HAP-1 (cell line): ENCODE data around the gene CHRM1.

ENCODE experiments used
- DNase-seq, 2 experiments: peaks; one replicate each; pipeline ENCODE4 v3.0.0-alpha.2; 2016 to 2020; ENCODE audit warnings: low spot score in 2 of 2
- H3K27me3 ChIP-seq: fragments of 250-450 bp; sonication (Bioruptor Pico); 2 replicates; pipeline ENCODE4 v1.5.1; 2020; ENCODE audit warnings: low read depth, mild to moderate bottlenecking, moderate library complexity
- H3K36me3 ChIP-seq: fragments of 250-450 bp; sonication (Bioruptor Pico); replicated peaks from 2 replicates; pipeline ENCODE4 v1.5.1; 2020; ENCODE audit warnings: mild to moderate bottlenecking
- H3K4me1 ChIP-seq: fragments of 250-450 bp; sonication (Bioruptor Pico); 2 replicates; pipeline ENCODE4 v1.5.1; 2020; ENCODE audit warnings: mild to moderate bottlenecking
- H3K4me3 ChIP-seq: fragments of 250-450 bp; sonication (Bioruptor Pico); 2 replicates; pipeline ENCODE4 v1.5.1; 2020; ENCODE audit warnings: mild to moderate bottlenecking, moderate library complexity
- H3K9me3 ChIP-seq: fragments of 250-450 bp; sonication (Bioruptor Pico); 2 replicates; pipeline ENCODE4 v1.5.1; 2020; ENCODE audit warnings: mild to moderate bottlenecking, moderate library complexity
- in situ Hi-C: fragments of 300-500 bp; cut with MboI; formaldehyde crosslinking; loops from 3 replicates; pipeline ENCODE4 v1.14.3; 2020; ENCODE audit warnings: low sequenced_read_pairs, inconsistent platforms, mixed read lengths

The CHRM1 gene

DNA sequence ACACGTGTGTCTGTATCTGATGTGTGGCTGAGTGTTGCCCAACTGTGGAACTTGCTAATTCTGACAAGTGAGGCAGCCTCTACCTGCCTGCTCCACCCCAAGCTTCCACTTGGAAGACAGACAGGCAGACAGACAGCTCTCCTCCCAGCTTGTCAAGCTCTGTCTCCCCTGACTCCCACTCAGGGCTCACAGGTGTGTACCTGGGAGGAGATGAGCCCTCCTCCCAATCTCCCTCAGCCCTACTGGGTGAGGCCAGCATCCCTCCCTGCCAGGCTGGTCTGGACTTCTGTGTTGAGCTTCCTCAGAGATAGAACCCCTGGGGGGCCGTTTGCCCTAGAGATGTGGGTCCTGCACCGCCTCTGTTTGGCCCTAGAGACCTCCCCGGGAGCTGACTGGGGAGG lies 1.0 kb upstream of the CHRM1 start:
- Histone ChIP-seq H3K27me3 (peaks cover 6% of the 10 kb centered on the region; the same call in 1 of the 2 replicates), H3K4me3 (no peak overlapping the region), H3K4me1 (peaks cover 4% of the 10 kb centered on the region; the same call in 1 of the 2 replicates), H3K9me3 (no peaks in the 10 kb centered on the region), H3K36me3 (no peaks in the 10 kb centered on the region)
- in situ Hi-C loops = loop anchor here (25.0 kb wide), 1 partner anchor 740 kb away; the partner anchor contains the start of gene ATL3
- no peak for DNase-seq

DNA sequence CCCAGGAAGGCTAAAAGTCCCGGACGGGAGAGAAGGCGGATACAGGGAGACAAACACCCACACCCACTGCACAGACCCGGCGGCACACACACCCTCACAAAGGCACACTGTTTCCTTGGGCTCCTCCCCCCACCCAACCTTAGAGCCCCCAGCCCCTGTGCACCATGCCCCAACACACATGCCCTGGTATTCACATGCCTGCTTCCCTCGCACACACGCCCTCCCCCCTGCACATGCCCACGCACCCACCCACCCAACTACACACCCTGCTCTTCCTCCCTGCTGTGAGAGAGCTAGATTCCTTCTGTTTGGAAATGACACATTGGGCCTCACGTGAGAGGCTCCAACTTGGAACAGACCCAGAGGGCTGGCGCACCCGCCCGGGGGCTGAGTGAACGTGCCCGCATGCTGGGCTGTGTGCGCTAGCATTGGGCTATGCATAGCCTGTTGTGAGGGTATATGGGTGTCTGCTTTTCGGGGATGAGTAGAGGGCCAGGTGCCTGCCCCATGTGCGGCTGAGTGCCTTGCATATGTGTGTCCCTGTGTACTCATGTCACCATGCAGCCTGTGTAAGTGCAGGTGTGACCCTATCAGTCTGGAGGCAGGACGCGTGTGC lies 518 bp upstream of the CHRM1 start:
- Histone ChIP-seq H3K4me1 (peaks cover 4% of the 10 kb centered on the region; the same call in 1 of the 2 replicates), H3K36me3 (no peaks in the 10 kb centered on the region), H3K4me3 (no peak overlapping the region), H3K9me3 (no peaks in the 10 kb centered on the region), H3K27me3 (peaks cover 6% of the 10 kb centered on the region; the same call in 1 of the 2 replicates)
- DNase-seq = no peak
- in situ Hi-C loops = loop anchor here (25.0 kb wide), 1 partner anchor 741 kb away; the partner anchor contains the start of gene ATL3

DNA sequence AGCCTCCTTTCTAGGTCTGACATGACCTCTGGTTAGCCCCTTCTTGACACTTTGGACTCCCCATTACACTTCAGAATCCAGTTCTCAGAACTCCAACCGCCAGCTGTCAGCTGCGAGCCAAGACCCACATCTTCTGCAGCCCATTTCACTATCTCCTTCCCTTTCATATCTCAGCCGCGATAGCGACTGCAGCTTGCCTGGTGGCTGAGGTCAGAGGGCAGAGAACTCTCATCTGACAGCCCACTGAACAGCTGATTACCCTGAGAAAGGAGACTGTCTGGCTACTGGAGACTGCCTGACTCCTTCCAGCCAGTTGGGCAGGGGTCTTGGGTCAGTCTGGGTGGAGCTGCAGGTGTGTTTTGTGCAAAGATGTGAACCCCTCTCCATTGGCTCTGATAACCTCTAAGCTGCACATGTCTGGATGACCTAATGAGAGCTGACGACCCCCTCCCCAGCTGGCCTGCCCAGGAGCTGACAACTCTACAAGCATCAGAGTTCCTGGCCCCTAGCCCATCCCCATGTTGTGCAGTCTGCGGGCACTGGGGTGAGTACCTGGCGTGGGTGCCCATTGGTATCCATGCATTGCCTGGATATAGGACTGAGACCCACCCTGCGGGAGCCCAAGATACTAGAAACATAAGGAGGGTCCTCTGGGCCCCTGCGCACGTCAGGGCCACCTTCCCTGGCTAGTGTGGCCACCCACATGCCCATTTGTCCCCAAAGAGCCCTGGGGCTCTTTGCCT lies 1.1 kb downstream of the CHRM1 start:
- peaks cover 6% of the 10 kb centered on the region; the same call in 1 of the 2 replicates for H3K27me3 ChIP-seq
- no peak for DNase-seq
- no peaks in the 10 kb centered on the region for H3K9me3 ChIP-seq
- peaks cover 4% of the 10 kb centered on the region; the same call in 1 of the 2 replicates for H3K4me1 ChIP-seq
- in situ Hi-C loops = loop anchor here (25.0 kb wide), 1 partner anchor 742 kb away; the partner anchor contains the start of gene ATL3
- no peak overlapping the region for H3K4me3 ChIP-seq
- H3K36me3 ChIP-seq = no peaks in the 10 kb centered on the region

DNA sequence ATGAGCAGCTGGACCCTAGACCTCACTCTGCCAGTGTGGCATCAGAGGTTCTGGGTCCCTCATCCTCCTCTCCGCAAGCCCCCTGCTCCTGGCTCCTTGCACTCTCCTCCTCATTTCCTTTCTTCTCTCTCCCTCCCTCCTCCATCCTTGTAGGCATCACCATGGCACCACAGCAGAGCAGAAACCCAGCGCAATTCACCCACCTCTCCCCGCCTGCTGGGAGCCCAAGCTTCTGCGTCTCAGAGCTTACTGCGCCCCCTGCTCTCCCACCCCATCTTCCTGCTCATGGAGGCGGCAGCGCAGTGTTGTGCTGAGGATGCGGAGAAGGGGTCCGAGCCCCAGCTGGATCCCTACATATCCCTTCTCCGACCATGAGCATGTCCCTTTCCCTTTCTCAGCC lies 1.7 kb downstream of the CHRM1 start:
- no peak for DNase-seq
- in situ Hi-C loops = loop anchor here (25.0 kb wide), 1 partner anchor 743 kb away; the partner anchor contains the start of gene ATL3
- Histone ChIP-seq H3K27me3 (peaks cover 6% of the 10 kb centered on the region; the same call in 1 of the 2 replicates), H3K9me3 (no peaks in the 10 kb centered on the region), H3K36me3 (no peaks in the 10 kb centered on the region), H3K4me1 (peaks cover 4% of the 10 kb centered on the region; the same call in 1 of the 2 replicates), H3K4me3 (no peak overlapping the region)

DNA sequence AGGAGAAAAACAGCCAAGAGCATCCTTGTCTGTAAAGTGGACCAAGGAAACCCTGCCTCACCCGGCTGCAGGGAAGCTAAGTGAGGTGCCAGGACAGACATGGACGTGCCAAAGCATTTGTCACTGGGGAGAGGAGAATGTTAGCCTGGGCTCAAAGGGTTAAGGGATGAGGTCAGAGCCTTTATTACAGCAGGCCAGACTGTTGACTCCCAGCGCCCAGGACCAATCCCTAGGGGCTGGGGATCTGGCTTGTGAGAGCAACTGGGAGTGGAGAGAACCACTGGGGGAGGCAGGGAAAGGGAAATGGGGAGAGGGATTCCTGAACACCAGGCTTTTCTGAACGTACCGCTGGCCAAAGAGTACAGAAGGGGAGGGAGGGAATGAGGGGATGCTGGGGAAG lies 2.6 kb downstream of the CHRM1 start:
- no peak for DNase-seq
- in situ Hi-C loops = loop anchor here (25.0 kb wide), 1 partner anchor 744 kb away; the partner anchor contains the start of gene ATL3

DNA sequence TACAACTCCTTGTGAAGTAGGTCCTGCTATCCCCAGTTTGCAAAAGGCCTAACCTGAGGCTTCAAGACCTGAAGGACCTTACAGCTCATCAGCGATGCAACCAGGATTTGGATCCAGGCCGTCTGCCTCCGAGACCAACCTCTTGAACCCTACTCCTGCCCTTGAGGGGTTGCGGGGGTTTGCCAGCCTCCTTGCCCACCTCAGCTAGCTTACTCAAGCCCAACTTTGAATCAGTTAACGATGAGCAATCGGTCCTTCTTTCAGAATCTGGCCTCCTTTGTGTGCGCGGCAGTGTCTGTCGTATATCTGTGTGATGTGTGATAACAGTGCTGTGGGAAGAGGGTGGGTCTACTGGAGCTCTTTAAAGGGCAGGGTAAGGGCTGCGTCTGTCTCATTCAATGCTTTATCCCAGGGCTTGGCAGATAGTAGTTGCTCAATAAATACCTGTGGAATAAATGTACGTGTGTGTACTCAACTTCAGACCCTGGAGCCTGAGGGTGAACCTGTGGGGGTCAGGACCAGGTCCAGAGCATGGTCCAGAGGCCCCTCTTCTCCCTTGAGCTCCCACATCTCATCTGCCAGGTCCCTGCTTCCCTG lies 3.2 kb downstream of the CHRM1 start:
- H3K4me1 ChIP-seq = no peaks in the 10 kb centered on the region
- no peak for DNase-seq
- no peaks in the 10 kb centered on the region for H3K36me3 ChIP-seq
- in situ Hi-C loops = loop anchor here (25.0 kb wide), 1 partner anchor 744 kb away; the partner anchor contains the start of gene ATL3
- no peak overlapping the region for H3K4me3 ChIP-seq
- H3K27me3 ChIP-seq = peaks cover 6% of the 10 kb centered on the region; the same call in 1 of the 2 replicates
- H3K9me3 ChIP-seq = no peaks in the 10 kb centered on the region

More for the DNA sequence above, 2.6 kb downstream of the CHRM1 start:
- H3K4me3 ChIP-seq = no peak overlapping the region
- H3K27me3 ChIP-seq = peaks cover 6% of the 10 kb centered on the region; the same call in 1 of the 2 replicates
- no peaks in the 10 kb centered on the region for H3K36me3 ChIP-seq
- H3K4me1 ChIP-seq = peaks cover 1% of the 10 kb centered on the region; the same call in 1 of the 2 replicates
- no peaks in the 10 kb centered on the region for H3K9me3 ChIP-seq

DNA sequence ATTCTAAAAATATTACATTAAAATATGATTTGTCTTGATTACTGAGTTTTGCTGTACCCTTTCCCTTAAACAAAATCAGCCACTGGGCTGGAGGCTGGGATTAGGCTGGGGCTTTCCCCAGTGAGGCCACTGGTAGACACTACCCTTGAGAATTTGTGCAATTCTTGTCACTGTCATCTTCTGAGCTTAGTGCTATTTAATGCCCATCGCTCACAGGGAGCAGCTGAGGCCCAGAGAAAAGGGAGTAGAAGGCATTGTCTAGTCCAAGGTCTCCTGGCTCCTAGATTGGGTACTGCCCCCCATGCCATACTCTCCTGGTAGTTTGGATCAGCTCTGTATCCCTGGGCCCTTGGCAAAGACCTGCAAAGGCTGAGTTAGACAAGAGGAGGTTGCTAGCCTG lies 6.7 kb downstream of the CHRM1 start:
- DNase-seq = no peak
- in situ Hi-C loops = loop anchor here (25.0 kb wide), 1 partner anchor 748 kb away; the partner anchor contains the start of gene ATL3
- Histone ChIP-seq H3K4me1 (no peaks in the 10 kb centered on the region), H3K9me3 (no peaks in the 10 kb centered on the region), H3K27me3 (no peaks in the 10 kb centered on the region), H3K4me3 (no peak overlapping the region), H3K36me3 (no peaks in the 10 kb centered on the region)

DNA sequence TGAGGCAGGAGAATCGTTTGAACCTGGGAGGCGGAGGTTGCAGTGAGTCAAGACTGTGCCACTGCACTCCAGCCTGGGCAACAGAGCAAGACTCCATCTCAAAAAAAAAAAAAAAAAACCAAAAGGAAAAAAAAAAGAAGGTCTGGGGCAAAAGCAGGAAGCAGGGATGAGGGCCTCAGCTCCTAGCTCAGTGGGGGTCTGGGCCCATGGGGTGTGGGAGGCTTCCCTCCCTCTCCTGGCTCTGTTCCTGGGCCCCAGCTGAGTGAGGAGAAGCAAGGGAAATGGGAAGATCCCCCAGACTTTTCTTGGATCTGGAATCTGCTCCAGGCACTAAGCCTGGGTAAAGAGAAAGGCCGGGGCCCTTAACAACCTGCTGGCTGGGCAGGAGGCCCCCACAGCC lies 8.9 kb downstream of the CHRM1 start:
- in situ Hi-C loops = loop anchor here (25.0 kb wide), 1 partner anchor 750 kb away; the partner anchor contains the start of gene ATL3
- Histone ChIP-seq H3K27me3 (no peaks in the 10 kb centered on the region), H3K4me1 (no peaks in the 10 kb centered on the region), H3K36me3 (no peaks in the 10 kb centered on the region), H3K9me3 (no peaks in the 10 kb centered on the region), H3K4me3 (no peak overlapping the region)
- no peak for DNase-seq

DNA sequence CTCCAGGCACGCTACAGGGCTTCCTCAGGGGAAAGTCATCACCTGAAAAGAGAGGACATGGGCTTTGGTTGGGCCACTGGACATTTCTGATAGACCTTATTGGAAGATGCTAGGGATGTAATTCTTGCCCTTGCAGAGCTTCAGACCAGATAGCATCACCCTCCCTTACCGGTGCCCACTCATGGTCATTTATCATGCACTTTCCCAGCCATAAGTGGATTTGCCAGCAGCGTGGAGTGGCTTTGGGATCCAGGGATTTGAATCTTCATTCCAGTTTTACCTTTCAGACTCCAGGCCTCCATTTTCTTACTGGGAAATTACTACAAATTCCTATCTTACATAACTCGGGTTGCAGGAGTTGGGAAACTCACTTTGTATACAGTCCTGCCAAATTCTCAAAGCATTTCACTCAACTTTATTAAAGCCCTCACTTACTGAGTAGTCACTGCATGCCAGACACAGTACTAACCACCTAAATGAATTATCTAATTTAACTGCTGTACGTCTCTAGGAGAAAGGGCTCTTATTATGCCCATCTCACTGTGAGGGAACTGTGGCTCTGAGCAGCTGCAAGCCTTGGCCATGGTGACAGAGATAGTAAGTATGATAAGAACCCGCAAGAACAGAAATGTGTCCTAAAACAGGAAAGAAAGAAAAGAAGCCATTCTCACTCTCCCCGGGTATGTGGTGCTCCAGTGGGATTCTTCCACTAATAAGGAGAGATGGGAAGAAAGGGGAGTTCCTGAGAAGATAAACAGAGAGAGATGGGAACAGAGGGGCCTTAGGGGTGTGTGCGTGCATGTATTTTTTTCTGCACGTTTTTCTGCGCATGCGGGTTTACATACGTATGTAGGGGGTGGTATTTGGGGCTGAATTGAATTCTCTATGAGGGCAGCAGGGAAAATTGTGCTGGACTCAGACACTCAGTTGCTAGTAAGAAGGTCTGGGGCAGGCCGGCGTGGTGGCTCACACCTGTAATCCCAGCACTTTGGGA lies 9.7 kb downstream of the CHRM1 start:
- Histone ChIP-seq H3K4me1 (no peaks in the 10 kb centered on the region), H3K4me3 (no peak overlapping the region), H3K36me3 (no peaks in the 10 kb centered on the region), H3K9me3 (no peaks in the 10 kb centered on the region), H3K27me3 (no peaks in the 10 kb centered on the region)
- no peak for DNase-seq
- in situ Hi-C loops = loop anchor here (25.0 kb wide), 1 partner anchor 751 kb away; the partner anchor contains the start of gene ATL3

DNA sequence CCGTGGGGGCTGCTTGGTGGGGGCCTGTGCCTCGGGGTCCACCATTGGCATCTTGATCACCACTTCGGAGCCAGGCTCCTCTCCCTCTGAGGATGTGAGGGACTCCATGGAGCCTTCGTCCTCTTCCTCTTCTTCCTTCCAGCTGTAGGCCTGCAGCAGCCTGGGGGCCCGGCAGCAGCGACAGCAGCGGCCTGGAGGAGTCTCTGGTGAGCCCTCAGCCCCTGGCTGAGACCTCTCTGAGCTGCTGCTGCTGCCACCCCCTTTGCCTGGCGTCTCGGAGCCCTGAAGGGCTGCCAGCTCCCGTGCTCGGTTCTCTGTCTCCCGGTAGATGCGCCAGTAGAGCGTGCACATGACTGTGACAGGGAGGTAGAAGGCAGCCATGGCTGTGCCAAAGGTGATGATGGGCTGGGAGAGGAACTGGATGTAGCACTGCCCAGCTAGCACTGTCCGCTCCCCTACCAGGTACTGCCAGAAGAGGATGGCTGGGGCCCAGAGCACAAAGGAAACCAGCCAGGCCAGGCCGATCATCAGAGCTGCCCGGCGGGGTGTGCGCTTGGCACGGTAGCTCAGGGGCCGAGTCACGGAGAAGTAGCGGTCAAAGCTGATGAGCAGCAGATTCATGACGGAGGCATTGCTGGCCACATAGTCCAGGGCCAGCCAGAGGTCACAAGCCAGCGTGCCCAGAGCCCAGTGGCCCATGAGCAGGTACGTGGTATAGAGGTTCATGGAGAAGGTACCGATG lies 10.9 kb downstream of the CHRM1 start:
- Histone ChIP-seq H3K4me1 (no peaks in the 10 kb centered on the region), H3K36me3 (no peaks in the 10 kb centered on the region), H3K27me3 (no peaks in the 10 kb centered on the region), H3K9me3 (no peaks in the 10 kb centered on the region), H3K4me3 (no peak overlapping the region)
- no peak for DNase-seq
- in situ Hi-C loops = loop anchor here (25.0 kb wide), 1 partner anchor 752 kb away; the partner anchor contains the start of gene ATL3

DNA sequence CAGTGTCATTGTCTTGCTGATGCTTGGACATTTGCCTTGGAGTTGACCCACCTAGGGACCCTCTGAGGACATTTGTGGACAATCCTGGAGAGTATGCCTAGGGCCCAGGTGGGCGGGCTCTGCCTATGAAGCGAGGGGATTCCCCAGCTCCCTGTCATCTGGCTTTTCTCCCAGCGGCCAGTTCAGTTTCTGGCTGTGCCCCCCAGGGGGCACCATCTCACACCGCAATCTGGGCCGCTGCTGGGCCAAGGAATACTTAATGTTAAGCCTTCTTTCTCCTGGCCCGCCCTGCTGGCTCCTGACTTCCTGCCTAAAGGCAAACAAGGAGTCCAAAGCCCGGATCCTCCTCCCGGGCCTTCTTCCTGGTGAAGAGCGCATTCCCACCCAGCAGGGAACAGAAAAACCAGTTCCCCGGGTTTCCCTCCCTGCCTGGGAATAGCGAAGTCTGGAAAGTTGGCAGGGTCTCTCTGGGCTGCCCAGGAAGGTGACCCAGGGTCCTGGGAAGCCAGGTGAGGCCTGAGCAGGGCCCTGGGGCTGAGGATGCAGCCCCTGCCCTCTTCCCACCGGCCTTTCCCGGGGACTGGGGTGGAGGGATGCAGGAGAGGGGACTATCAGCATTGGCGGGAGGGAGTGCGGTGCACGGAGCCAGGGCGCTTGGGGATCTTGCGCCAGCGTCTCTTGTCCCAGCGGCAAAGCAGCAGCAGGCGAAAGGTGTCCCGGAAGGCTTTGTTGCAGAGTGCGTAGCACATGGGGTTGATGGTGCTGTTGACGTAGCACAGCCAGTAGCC lies 11.9 kb downstream of the CHRM1 start:
- Histone ChIP-seq H3K36me3 (no peaks in the 10 kb centered on the region), H3K4me1 (no peaks in the 10 kb centered on the region), H3K4me3 (no peak overlapping the region), H3K9me3 (no peaks in the 10 kb centered on the region), H3K27me3 (no peaks in the 10 kb centered on the region)
- peak; percentile 48 to 78 for DNase-seq
- in situ Hi-C loops = loop anchor here (5.0 to 25.0 kb wide), 3 partner anchors 113 to 753 kb away; partner anchors contain the start of gene ATL3
